ENCODE results near the gene RCC1.
"Not testable (repeated sequence)": the region's sequence is repeated elsewhere in the genome, so short reads cannot be mapped to it uniquely, and the experiment has no call there.

RCC1 gene

GRCh38 chr1:28551381-28551780, 45.5 kb downstream of the RCC1 start:
- DNase-seq, result no peak

GRCh38 chr1:28552758-28553663, 47.2 kb downstream of the RCC1 start, which contains the start of gene TRNAU1AP:
TSS of gene TRNAU1AP (plus strand) at chr1:28553085. CDS start at chr1:28553111, 26 bp downstream.
- peak; percentile 93 for DNase-seq

- no peak for DNase-seq
These were observed 55.0 kb downstream of the RCC1 start for GRCh38 chr1:28560886-28561285.

- no peak for DNase-seq
These were observed 58.5 kb downstream of the RCC1 start for GRCh38 chr1:28564310-28564709.

GRCh38 chr1:28565040-28565439, 59.2 kb downstream of the RCC1 start:
- no peak for DNase-seq

- DNase-seq, result no peak
These were observed 59.9 kb downstream of the RCC1 start for GRCh38 chr1:28565726-28566125.

GRCh38 chr1:28566931-28567330, 61.1 kb downstream of the RCC1 start:
- DNase-seq, result no peak

- no peak for DNase-seq
These were observed 66.1 kb downstream of the RCC1 start for GRCh38 chr1:28571911-28572310.

GRCh38 chr1:28572891-28573290, 67.0 kb downstream of the RCC1 start:
- not testable (repeated sequence) for DNase-seq

- no peak for DNase-seq
These were observed 67.7 kb downstream of the RCC1 start for GRCh38 chr1:28573564-28573963.

GRCh38 chr1:28577052-28577678, 71.3 kb downstream of the RCC1 start:
- DNase-seq, result no peak

GRCh38 chr1:28577738-28578536, 72.1 kb downstream of the RCC1 start:
- DNase-seq, result no peak

- DNase-seq, result no peak
These were observed 72.9 kb downstream of the RCC1 start for GRCh38 chr1:28578696-28579218.

GRCh38 chr1:28579401-28579800, 73.6 kb downstream of the RCC1 start:
- no peak for DNase-seq

GRCh38 chr1:28580722-28581530, 75.1 kb downstream of the RCC1 start:
- DNase-seq, result no peak

- peak; percentile 88 for DNase-seq
These were observed 75.8 kb downstream of the RCC1 start for GRCh38 chr1:28581531-28582247.

- DNase-seq, result no peak
These were observed 76.4 kb downstream of the RCC1 start for GRCh38 chr1:28582248-28582615.

- DNase-seq, result not testable (repeated sequence)
These were observed 80.9 kb downstream of the RCC1 start for GRCh38 chr1:28586585-28587391.

Measured in effector CD8-positive, alpha-beta T cell (primary cell).